K562 (cell line): Measurements from ENCODE around the gene SLC25A18. TPM values are rescaled to one million over a fixed set of nuclear protein-coding genes. Genes with fewer than 3 reads are reported as not detected.

Source experiments
- ATAC-seq: fragments of 200-7000 bp; cut with Tn5 transposase; 3 replicates; pipeline ENCODE4 v1.9.1; 2020; ENCODE audit warnings: moderate library complexity
- BruUV-seq: library from RNA; stranded (reverse); fragments of 400-500 nt; replicated peaks from 2 replicates; lab custom pipeline; 2021; lab: Mats Ljungman, UMichigan
- CTCF ChIA-PET: fragments of 300-600 bp; formaldehyde crosslinking; extraction: SDS; loops from one replicate; lab custom pipeline; 2021; ENCODE audit warnings: low intra/inter-chr PET ratio; lab: Yijun Ruan, JAX
- POLR2A ChIA-PET: fragments of 300-600, 350-650 bp; sonication (Branson Sonifier 250); formaldehyde crosslinking; extraction: SDS; loops from one replicate; lab custom pipeline; 2021; ENCODE audit warnings: antibody characterized with exemption, inconsistent platforms; lab: Yijun Ruan, JAX
- DNase-seq, 4 experiments: peaks; one replicate each; pipeline versions ENCODE4 v3.0.0 to v3.0.0-alpha.2; 2011 to 2018; ENCODE audit warnings: low spot score in 3 of 4, mixed read lengths in 3 of 4; ENCODE audit errors: extremely low read depth in 1 of 4
- FAIRE-seq: peaks from 2 replicates; lab custom pipeline; 2011; peaks lifted over from hg19 to GRCh38; lab: Jason Lieb, UNC
- H2AFZ ChIP-seq: 2 replicates; pipeline ENCODE4 v1.6.0; 2011; ENCODE audit warnings: low read depth, low read length, control low read depth, inconsistent platforms
- H3K27ac ChIP-seq: fragments of 200-600 bp; 3 replicates; pipeline ENCODE4 v1.8.0; 2011; ENCODE audit warnings: low read depth, mild to moderate bottlenecking, control low read depth, inconsistent platforms, low read length, moderate library complexity, mixed read lengths; ENCODE audit errors: extremely low read depth
- H3K27me3 ChIP-seq, 2 experiments: fragments of 300-600 bp in 1 of 2; 2 replicates in 1 of 2; 3 replicates in 1 of 2; pipeline versions ENCODE4 v1.6.0 to v1.8.0; 2011; ENCODE audit warnings: inconsistent platforms in 2 of 2, low read length in 2 of 2, mild to moderate bottlenecking in 1 of 2, mixed read lengths in 1 of 2, moderate library complexity in 1 of 2; ENCODE audit not compliant: control insufficient read depth in 2 of 2, insufficient read depth in 2 of 2
- H3K36me3 ChIP-seq: fragments of 300-600 bp; 3 replicates; pipeline ENCODE4 v1.8.0; 2011; ENCODE audit warnings: mild to moderate bottlenecking, low read length, inconsistent platforms; ENCODE audit not compliant: control insufficient read depth, insufficient read depth
- H3K4me1 ChIP-seq, 2 experiments: fragments of 200-600 bp in 1 of 2; replicated peaks in 1 of 2; 2 replicates in 1 of 2; 3 replicates in 1 of 2; pipeline versions ENCODE4 v1.5.1 to v1.8.0; 2011; ENCODE audit warnings: inconsistent platforms in 2 of 2, low read length in 2 of 2, mild to moderate bottlenecking in 1 of 2, mixed read lengths in 1 of 2, moderate library complexity in 1 of 2; ENCODE audit not compliant: control insufficient read depth in 2 of 2, insufficient read depth in 2 of 2
- H3K4me2 ChIP-seq: 2 replicates; pipeline ENCODE4 v1.6.1; 2011; ENCODE audit warnings: low read length, control low read depth, inconsistent platforms, mixed read lengths; ENCODE audit not compliant: insufficient read depth
- H3K4me3 ChIP-seq: fragments of 200-600 bp; sonication (generic), shearing (Covaris generic); 2 replicates; pipeline ENCODE4 v1.5.1; 2016; ENCODE audit warnings: control low read depth, inconsistent platforms
- H3K79me2 ChIP-seq: fragments of 200-600 bp; 3 replicates; pipeline ENCODE4 v1.8.0; 2011; ENCODE audit warnings: low read length, inconsistent platforms; ENCODE audit not compliant: control insufficient read depth, insufficient read depth
- H3K9ac ChIP-seq, 2 experiments: 2 replicates each; pipeline versions ENCODE4 v1.6.0 to v1.6.1; 2011; ENCODE audit warnings: low read depth in 2 of 2, low read length in 2 of 2, control low read depth in 1 of 2, inconsistent platforms in 1 of 2, mild to moderate bottlenecking in 1 of 2, mixed read lengths in 1 of 2; ENCODE audit not compliant: insufficient read depth in 1 of 2
- H3K9me1 ChIP-seq: one replicate; pipeline ENCODE4 v1.6.0; 2011; ENCODE audit warnings: inconsistent platforms, mild to moderate bottlenecking, low read length, moderate library complexity; ENCODE audit not compliant: control insufficient read depth, insufficient read depth
- H3K9me3 ChIP-seq: replicated peaks from 2 replicates; pipeline ENCODE4 v1.5.1; 2011; ENCODE audit warnings: low read depth, low read length, inconsistent platforms; ENCODE audit not compliant: control insufficient read depth, insufficient read depth
- H4K20me1 ChIP-seq: replicated peaks from 2 replicates; pipeline ENCODE4 v1.6.1; 2011; ENCODE audit warnings: low read length, inconsistent platforms, mixed read lengths; ENCODE audit not compliant: control insufficient read depth, insufficient read depth
- ARNT ChIP-seq, 2 experiments: fragments of 450-650 bp; IDR thresholded peaks; 2 replicates each; pipeline ENCODE4 v1.6.1; 2016; ENCODE audit warnings: mild to moderate bottlenecking in 1 of 2
- CEBPG ChIP-seq, 3 experiments: fragments of 200-800 bp in 1 of 3; sonication (Bioruptor generic) in 1 of 3; sonication (generic) in 1 of 3; formaldehyde crosslinking in 1 of 3; IDR thresholded peaks in 2 of 3; conservative IDR thresholded peaks in 1 of 3; 2 replicates each; pipeline versions ENCODE4 v1.6.1 to v1.8.0; 2016 to 2022; ENCODE audit warnings: missing compliant biosample characterization in 2 of 3, missing genetic modification characterization in 2 of 3, mild to moderate bottlenecking in 1 of 3, missing genetic modification reagents in 1 of 3
- MAFF ChIP-seq: IDR thresholded peaks from 2 replicates; pipeline ENCODE4 v1.6.1; 2012; ENCODE audit warnings: low read length, improper control_type of control experiment
- SRF ChIP-seq, 2 experiments: fragments of 250-450, 450-650 bp in 1 of 2; sonication (Bioruptor Pico) in 1 of 2; sonication (generic) in 1 of 2; formaldehyde crosslinking; IDR thresholded peaks; 2 replicates each; pipeline versions ENCODE4 v1.5.0 to v1.5.1; 2020 to 2022; ENCODE audit warnings: mild to moderate bottlenecking in 1 of 2, missing genetic modification reagents in 1 of 2
- TFE3 ChIP-seq: fragments of 450-650 bp; formaldehyde crosslinking; IDR thresholded peaks from 2 replicates; pipeline ENCODE4 v1.4.0; 2020; ENCODE audit warnings: mild to moderate bottlenecking, mixed read lengths
- ZNF77 ChIP-seq: fragments of 250-450 bp; sonication (Bioruptor Pico); IDR thresholded peaks from 2 replicates; pipeline ENCODE4 v1.5.0; 2020
- WGBS: fragments of 100-300 bp; shearing (Covaris generic); methylation state at CpG from one replicate; pipeline ENCODE4 v1.1.6; 2016; ENCODE audit warnings: low coverage, mixed read lengths; ENCODE audit not compliant: insufficient coverage; ENCODE audit errors: missing lambda C conversion rate; 5-methylcytosine and 5-hydroxymethylcytosine counted together
- in situ Hi-C: fragments of 300-500 bp; cut with MboI; formaldehyde crosslinking; loops from 4 replicates; pipeline ENCODE4 v1.15.0; 2018; ENCODE audit warnings: inconsistent platforms, mixed read lengths
- intact Hi-C: fragments of 100-400 bp; cut with micrococcal nuclease; formaldehyde crosslinking; loops from 2 replicates; pipeline ENCODE4 v1.14.2; 2022
- polyA plus RNA-seq, 8 experiments: library from polyadenylated mRNA; depleted of rRNA in 4 of 8; stranded (reverse) in 5 of 8; unstranded in 3 of 8; fragments of >200 nt; fragmentation: Nextera tagmentation in 2 of 8; fragmentation: Illumina TruSeq in 1 of 8; extraction: Ambion mirVana in 2 of 8; extraction: Trizol in 1 of 8; gene quantifications; 2 replicates each; pipeline versions ENCODE4 v1.2.1 to v1.2.3, GENCODE V29; 2011 to 2014; ENCODE audit warnings: inconsistent platforms in 1 of 8, missing spikeins in 1 of 8
- total RNA-seq, 7 experiments: library from RNA; depleted of rRNA in 6 of 7; stranded (reverse); fragments of >200 nt in 6 of 7; fragmentation: Illumina TruSeq in 2 of 7; extraction: Trizol in 2 of 7; gene quantifications; 2 replicates each; pipeline versions ENCODE4 v1.2.1 to v1.2.3, GENCODE V29; 2011 to 2021; ENCODE audit warnings: low replicate concordance in 1 of 7

The SLC25A18 gene
- total and polyA plus RNA-seq, 9 of the 15 experiments (the other 6 are each of a cell fraction or from before 2014, with no cell fraction given) = 0.04 TPM; not detected in 8

GRCh38 chr22:17575151-17575550 lies 11.9 kb downstream of the SLC25A18 start:
- H3K4me3 ChIP-seq = no peak overlapping the region
- no peak overlapping the region for H3K9ac ChIP-seq
- no peaks in the 10 kb centered on the region for H3K9me3 ChIP-seq
- in situ Hi-C loops (no loop called here), intact Hi-C loops (no loop called here)
- no peak overlapping the region for H3K4me2 ChIP-seq
- TF ChIP-seq TFE3 (CRISPR knock-in tag) (peak; percentile 15; the same call in 1 of the 2 replicates), ZNF77 (CRISPR knock-in tag) (no peak), ARNT (IDR thresholded peaks at IDR 0.05) (no peak), MAFF (no peak), CEBPG (CRISPR knock-in tag; IDR thresholded peaks at IDR 0.05) (no peak), CEBPG (tag; conservative IDR thresholded peaks at IDR 0.05 in 1 of 2, IDR thresholded peaks at IDR 0.05 in 1 of 2) (0 out of 4 replicates have a peak, but pooled peaks of 1 of the 2 experiments have one; percentile 29), SRF (CRISPR knock-in tag; IDR thresholded peaks at IDR 0.05) (no peak)
- peaks cover 30 to 39% of the 10 kb centered on the region in 2 experiments for H3K27me3 ChIP-seq
- FAIRE-seq (no peak), DNase-seq (no peak), ATAC-seq (no peak)
- H3K36me3 ChIP-seq = no peaks in the 10 kb centered on the region
- no peak overlapping the region for H2AFZ ChIP-seq
- CTCF ChIA-PET = no interaction called here
- peaks cover 5 to 8% of the 10 kb centered on the region in 2 experiments for H3K4me1 ChIP-seq
- peaks cover 8% of the 10 kb centered on the region; the same call in 1 of the 2 replicates for H4K20me1 ChIP-seq
- 45% methylated on average over 5 of the region's 5 CpGs for WGBS
- POLR2A ChIA-PET = no interaction called here
- no TSS peak for BruUV-seq
- H3K27ac ChIP-seq = no peak overlapping the region
- no peaks in the 10 kb centered on the region for H3K9me1 ChIP-seq
- H3K79me2 ChIP-seq = no peaks in the 10 kb centered on the region
